ENCODE data around the gene MBTPS2. TPM values are rescaled to one million over a fixed set of nuclear protein-coding genes. Genes with fewer than 3 reads are reported as not detected.

MBTPS2 gene
- total RNA-seq, 1 experiment from 2014 or later: 7.8 TPM

DNA sequence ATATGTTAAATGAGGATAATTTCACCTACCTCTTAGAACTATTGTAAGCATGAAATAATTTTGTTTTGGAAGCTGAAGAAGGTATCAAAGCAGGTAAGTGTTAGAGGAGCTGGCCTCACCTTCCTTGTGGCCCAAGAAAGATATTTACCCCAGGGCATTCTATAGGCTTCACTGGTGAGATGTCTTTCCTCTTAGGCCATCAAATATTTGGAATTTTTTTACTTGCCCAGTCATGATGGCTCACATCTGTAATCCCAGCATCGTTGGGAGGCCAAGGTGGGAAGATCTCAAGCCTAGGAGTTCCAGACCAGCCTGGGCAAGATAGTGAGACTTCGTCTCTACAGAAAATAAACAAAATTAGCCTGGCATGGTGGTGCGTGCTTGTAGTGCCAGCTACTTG, 95.0 kb downstream of the MBTPS2 start:
- DNase-seq (ENCODE audit: low spot score): no peak

Other genes starting within 250 kb of the MBTPS2 start
- gene KLHL34, start 181.3 kb upstream of the MBTPS2 start, total RNA-seq (2014; rRNA removed; shearing (Covaris generic)): not detected in 2 replicates
- 2.0 and 2.1 TPM in 2 replicates for gene SMPX, start 81.5 kb upstream of the MBTPS2 start, total RNA-seq (2014; rRNA removed; shearing (Covaris generic))
- gene YY2, start 16.4 kb downstream of the MBTPS2 start, total RNA-seq (2014; rRNA removed; shearing (Covaris generic)): 2.1 and 2.4 TPM in 2 replicates
- 188 and 213 TPM in 2 replicates for gene SMS, start 101.1 kb downstream of the MBTPS2 start, total RNA-seq (2014; rRNA removed; shearing (Covaris generic))
- 0.85 and 1.3 TPM in 2 replicates for gene PHEX, start 192.7 kb downstream of the MBTPS2 start, total RNA-seq (2014; rRNA removed; shearing (Covaris generic))